Thoracic aorta (tissue), 2 donors: ENCODE measurements around the gene ARIH2. TPM values are rescaled to one million over a fixed set of nuclear protein-coding genes. Genes with fewer than 3 reads are reported as not detected.
A peak's percentile ranks its signal among the peaks of the same experiment; 100 is the strongest.

Experiments
- ATAC-seq: fragments of 150-250 bp; one replicate; pipeline ENCODE4 v1.8.0; 2017; ENCODE audit warnings: low read depth; ENCODE audit not compliant: insufficient number of reproducible peaks, low FRiP score
- DNase-seq: peaks from one replicate; pipeline ENCODE4 v3.0.0-alpha.2; 2020; ENCODE audit warnings: low spot score
- H3K27ac ChIP-seq, 2 donors: fragments of 200-600 bp; sonication (generic); 1 replicate in 1 of 2; 2 replicates in 1 of 2; pipeline ENCODE4 v1.5.1; 2016; ENCODE audit warnings: mild to moderate bottlenecking in 2 of 2, moderate library complexity in 2 of 2
- H3K27me3 ChIP-seq: fragments of 200-600 bp; sonication (generic); replicated peaks from 2 replicates; pipeline ENCODE4 v1.6.0; 2016; ENCODE audit warnings: mild to moderate bottlenecking; ENCODE audit not compliant: insufficient read depth
- H3K36me3 ChIP-seq: fragments of 200-600 bp; sonication (generic); one replicate; pipeline ENCODE4 v1.5.1; 2016
- H3K4me1 ChIP-seq, 2 donors: fragments of 200-600 bp; sonication (generic); 1 replicate in 1 of 2; 2 replicates in 1 of 2; pipeline versions ENCODE4 v1.5.1 to v1.6.0; 2016; ENCODE audit warnings: low read depth in 2 of 2, mild to moderate bottlenecking in 1 of 2; ENCODE audit not compliant: control insufficient read depth in 1 of 2
- H3K4me3 ChIP-seq: fragments of 200-600 bp; sonication (generic); 2 replicates; pipeline ENCODE4 v1.5.1; 2016; ENCODE audit warnings: mild to moderate bottlenecking
- H3K9me3 ChIP-seq: fragments of 200-600 bp; sonication (generic); 2 replicates; pipeline ENCODE4 v1.5.1; 2016
- CTCF ChIP-seq: fragments of 200-600 bp; sonication (generic); IDR thresholded peaks from one replicate; pipeline ENCODE4 v1.5.1; 2019; ENCODE audit warnings: antibody characterized with exemption
- total RNA-seq, 2 donors: library from RNA; depleted of rRNA; stranded (reverse); fragments of >200 nt; gene quantifications; one replicate each; pipeline versions ENCODE4 v1.1.0 to v1.2.3, GENCODE V29; 2016

ARIH2 gene
- total RNA-seq, 2 donors from 2014 or later = 90.4 to 162 TPM

GRCh38 chr3:49020330-49021212 lies 101.9 kb downstream of the ARIH2 start:
- TF ChIP-seq CTCF = no peak
- peak overlapping the region; percentile 99 to 100 for H3K27ac ChIP-seq
- no peaks in the 10 kb centered on the region for H3K27me3 ChIP-seq
- ATAC-seq (no peak), DNase-seq (no peak)
- H3K36me3 ChIP-seq = peaks cover 26% of the 10 kb centered on the region
- peak overlapping the region; percentile 92 for H3K4me3 ChIP-seq
- no peaks in the 10 kb centered on the region for H3K9me3 ChIP-seq
- H3K4me1 ChIP-seq = peaks cover 34 to 41% of the 10 kb centered on the region in 2 donors

- ATAC-seq (peak; percentile 83), DNase-seq (peak; percentile 98)
- Histone ChIP-seq H3K4me1 (peaks cover 34 to 41% of the 10 kb centered on the region in 2 donors), H3K36me3 (peaks cover 25% of the 10 kb centered on the region), H3K4me3 (peak overlapping the region; percentile 92), H3K9me3 (no peaks in the 10 kb centered on the region), H3K27me3 (no peaks in the 10 kb centered on the region), H3K27ac (peak overlapping the region; percentile 99 to 100)
- no peak for TF ChIP-seq CTCF
Observed at GRCh38 chr3:49021213-49021812, 102.7 kb downstream of the ARIH2 start.

GRCh38 chr3:49021813-49022687 lies 103.4 kb downstream of the ARIH2 start, which contains the start of gene NDUFAF3:
Gene NDUFAF3 (plus strand): TSS chr3:49022121. CDS start chr3:49022145, 24 bp downstream.
- peak; percentile 51 for DNase-seq
- peak; percentile 94 for TF ChIP-seq CTCF
- peak; percentile 74 for ATAC-seq
- H3K9me3 ChIP-seq = no peaks in the 10 kb centered on the region
- H3K4me3 ChIP-seq = peak within 1 kb of the TSS; percentile 92
- H3K27me3 ChIP-seq = no peaks in the 10 kb centered on the region
- peaks cover 25% of the 10 kb centered on the region for H3K36me3 ChIP-seq
- H3K4me1 ChIP-seq = peaks cover 34 to 41% of the 10 kb centered on the region in 2 donors
- H3K27ac ChIP-seq = peak within 1 kb of the TSS; percentile 99 to 100

- no peaks in the 10 kb centered on the region for H3K9me3 ChIP-seq
- no peak for ATAC-seq
- H3K36me3 ChIP-seq = peaks cover 25% of the 10 kb centered on the region
- peak overlapping the region; percentile 92 for H3K4me3 ChIP-seq
- peak overlapping the region; percentile 99 to 100 for H3K27ac ChIP-seq
- peaks cover 30 to 35% of the 10 kb centered on the region in 2 donors for H3K4me1 ChIP-seq
- H3K27me3 ChIP-seq = no peaks in the 10 kb centered on the region
- no peak for TF ChIP-seq CTCF
- no peak for DNase-seq
Observed at GRCh38 chr3:49022688-49023171, 104.1 kb downstream of the ARIH2 start.
